GM13977 (cell line): Measurements from ENCODE around the gene GBE1.

Experiments used
- DNase-seq: peaks from one replicate; pipeline ENCODE4 v3.0.0; 2012; ENCODE audit warnings: low spot score
- in situ Hi-C: fragments of 300-500 bp; cut with MboI; formaldehyde crosslinking; loops from one replicate; pipeline ENCODE4 v1.12.0; 2022; ENCODE audit warnings: low sequenced_read_pairs, low pct_unique_long_range_greater_than_20kb, mixed read lengths, inconsistent platforms; ENCODE audit not compliant: unreplicated experiment
- TF ChIP-seq, protein P1 (sequence below): IDR thresholded peaks from 2 replicates; pipeline ENCODE4 v1.5.1; 2012; ENCODE audit warnings: mild to moderate bottlenecking, control low read depth; ENCODE audit not compliant: insufficient read depth; ENCODE audit errors: extremely low read depth, missing control alignments

Gene GBE1

DNA sequence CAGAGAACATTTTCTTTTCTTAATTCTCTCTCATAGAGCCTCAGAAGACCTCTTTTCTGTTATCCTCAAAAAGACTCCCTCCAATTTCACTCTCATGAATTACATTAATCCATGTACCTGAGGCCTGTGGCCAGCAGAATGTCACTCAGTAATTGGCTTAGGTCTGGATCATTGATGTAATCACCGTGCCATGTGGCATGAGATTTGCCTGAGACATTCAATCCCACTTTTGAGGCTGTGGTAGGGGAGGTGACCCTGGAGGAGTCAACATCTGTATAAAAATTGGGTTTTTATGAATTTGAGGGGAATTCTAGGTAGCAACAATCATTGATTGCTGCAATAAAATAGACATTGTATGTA is 295.3 kb downstream of the GBE1 start:
- in situ Hi-C loops = no loop called here
- TF ChIP-seq, protein P1, sequence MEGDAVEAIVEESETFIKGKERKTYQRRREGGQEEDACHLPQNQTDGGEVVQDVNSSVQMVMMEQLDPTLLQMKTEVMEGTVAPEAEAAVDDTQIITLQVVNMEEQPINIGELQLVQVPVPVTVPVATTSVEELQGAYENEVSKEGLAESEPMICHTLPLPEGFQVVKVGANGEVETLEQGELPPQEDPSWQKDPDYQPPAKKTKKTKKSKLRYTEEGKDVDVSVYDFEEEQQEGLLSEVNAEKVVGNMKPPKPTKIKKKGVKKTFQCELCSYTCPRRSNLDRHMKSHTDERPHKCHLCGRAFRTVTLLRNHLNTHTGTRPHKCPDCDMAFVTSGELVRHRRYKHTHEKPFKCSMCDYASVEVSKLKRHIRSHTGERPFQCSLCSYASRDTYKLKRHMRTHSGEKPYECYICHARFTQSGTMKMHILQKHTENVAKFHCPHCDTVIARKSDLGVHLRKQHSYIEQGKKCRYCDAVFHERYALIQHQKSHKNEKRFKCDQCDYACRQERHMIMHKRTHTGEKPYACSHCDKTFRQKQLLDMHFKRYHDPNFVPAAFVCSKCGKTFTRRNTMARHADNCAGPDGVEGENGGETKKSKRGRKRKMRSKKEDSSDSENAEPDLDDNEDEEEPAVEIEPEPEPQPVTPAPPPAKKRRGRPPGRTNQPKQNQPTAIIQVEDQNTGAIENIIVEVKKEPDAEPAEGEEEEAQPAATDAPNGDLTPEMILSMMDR = no peak
- no peak for DNase-seq

DNA sequence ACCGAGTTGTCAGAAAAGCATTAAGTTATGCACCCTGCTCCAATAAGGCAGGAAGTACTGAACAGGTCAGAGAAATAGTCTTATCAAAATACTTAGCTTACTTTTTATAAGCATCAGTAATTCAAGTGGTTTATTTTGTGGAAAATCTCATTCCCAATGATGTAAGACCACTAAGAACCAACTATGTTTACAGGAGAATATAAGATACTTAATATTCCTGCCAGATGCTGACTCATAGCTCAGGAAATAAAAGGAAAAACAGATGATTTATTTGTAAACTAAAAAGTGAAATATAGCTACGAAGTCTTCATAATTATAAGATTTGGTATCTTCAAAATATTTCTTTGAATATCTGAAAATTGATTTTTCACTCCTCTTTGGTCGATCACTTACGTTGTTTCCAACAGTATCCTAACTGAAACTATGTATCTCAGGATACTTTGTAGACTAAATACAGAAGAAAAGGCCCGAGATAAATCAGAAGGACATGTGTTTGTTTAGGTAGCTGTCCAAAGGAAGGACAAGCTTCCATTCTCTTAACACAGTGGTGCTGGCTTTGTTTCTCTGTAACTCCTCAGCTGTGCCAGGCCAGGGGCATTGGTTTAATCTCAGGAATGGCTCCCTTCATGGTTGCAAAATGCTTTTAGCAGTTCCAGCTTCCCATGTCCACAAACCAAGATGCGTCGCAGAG is 295.8 kb downstream of the GBE1 start:
- in situ Hi-C loops = no loop called here
- TF ChIP-seq, protein P1 = no peak
- DNase-seq = no peak

DNA sequence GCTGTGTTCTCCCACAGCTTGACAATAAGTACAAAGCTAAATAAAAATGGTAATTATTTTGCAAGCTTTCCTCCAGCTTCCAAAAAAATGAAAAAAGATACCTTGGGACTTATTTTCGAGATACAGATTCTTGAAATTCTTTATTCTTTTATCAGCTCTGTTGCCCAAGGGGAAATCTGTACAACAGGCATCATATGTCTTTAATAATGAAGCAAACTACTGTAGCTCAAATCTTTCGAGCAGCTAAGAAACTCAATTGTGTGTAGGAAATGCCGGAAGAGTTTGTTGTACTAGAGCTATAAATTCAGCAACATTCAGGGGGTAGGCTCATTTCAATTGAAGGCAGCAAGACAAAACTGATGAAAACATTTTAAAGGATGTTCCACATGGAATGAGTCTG is 297.7 kb downstream of the GBE1 start:
- TF ChIP-seq, protein P1 = no peak
- in situ Hi-C loops = no loop called here

DNA sequence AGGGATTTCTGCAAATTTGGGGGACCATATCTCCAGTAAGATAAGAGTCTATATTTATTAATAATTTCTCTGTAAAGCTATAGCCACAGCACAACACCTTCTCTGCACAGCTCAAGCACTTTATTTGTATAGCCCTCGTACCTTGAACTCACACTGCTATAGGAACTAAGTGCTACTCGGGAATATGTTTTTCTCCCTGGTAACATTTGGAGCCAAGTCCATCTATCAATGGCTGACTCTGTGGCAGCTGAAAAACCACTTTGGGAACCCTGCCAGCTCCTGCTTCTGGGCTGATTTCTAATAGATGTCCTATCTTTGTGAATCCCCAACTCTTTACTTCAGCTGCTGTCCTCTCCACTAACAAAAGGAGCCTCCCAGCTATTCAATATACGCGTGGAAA is 298.5 kb downstream of the GBE1 start:
- in situ Hi-C loops = no loop called here
- DNase-seq = no peak
- TF ChIP-seq, protein P1 = no peak

More for the DNA sequence above, 297.7 kb downstream of the GBE1 start:
- DNase-seq = no peak

DNA sequence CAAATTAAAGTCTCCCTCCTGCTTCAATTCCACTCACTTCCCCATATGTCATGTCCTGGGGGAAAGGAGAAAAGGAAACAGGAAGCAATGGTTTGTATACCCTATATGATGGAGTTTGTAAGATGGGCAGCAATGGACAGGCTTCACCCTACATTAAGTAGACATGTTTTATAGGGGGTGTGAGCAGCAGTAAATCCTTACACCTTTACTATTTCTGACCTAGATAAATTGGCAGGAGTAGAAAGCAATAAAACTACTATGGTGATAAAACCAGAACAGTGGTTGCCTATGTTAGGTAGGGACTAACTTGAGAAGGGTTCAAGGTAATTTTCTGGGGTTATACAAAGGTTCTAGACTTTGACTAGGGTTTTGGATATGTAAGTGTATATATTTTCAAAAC is 301.7 kb downstream of the GBE1 start:
- DNase-seq = no peak
- in situ Hi-C loops = no loop called here
- TF ChIP-seq, protein P1 = no peak

DNA sequence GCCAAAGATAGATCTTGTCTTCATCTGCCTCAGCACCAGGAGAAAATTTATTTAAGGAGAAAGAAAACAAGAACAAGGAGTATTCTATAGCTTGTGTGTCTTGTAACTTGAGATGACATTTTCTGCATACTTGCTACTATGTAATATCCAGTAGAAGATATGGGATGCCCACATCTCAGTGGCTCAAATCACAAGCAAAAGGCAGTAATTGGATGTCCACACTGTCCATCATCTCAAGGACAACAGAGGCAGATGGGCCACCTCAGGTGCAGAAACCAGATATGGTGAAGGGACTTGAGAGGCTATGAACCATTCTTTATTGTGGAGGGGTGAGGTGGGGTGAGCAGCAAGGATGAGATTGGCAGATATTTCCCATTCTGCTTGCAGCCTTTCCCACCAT is 309.0 kb downstream of the GBE1 start:
- TF ChIP-seq, protein P1 = no peak
- in situ Hi-C loops = no loop called here
- DNase-seq = no peak

DNA sequence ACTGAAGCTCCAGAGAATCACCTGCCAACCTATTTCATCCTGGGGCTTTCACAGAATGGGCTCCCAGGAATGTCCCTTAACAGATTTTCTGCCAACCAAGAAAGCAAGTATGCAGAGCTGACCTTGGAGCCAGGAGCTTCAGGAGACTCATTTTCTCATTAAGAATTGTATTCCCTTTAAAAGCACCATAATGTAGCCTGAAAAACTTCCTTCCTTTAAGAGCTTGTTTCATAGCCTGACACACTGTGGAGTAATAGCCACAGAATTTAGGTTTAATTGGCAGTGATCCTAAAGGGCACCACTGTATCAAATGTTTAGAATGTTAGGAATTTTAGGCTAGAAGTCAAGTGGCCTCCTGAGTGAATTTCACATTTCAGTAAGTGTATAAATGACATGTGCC is 309.8 kb downstream of the GBE1 start:
- TF ChIP-seq, protein P1 = no peak
- DNase-seq = no peak
- in situ Hi-C loops = no loop called here
